SH-SY5Y (cell line): ENCODE measurements around the gene FAM3B.

Source experiments
- GATA2 ChIP-seq: IDR thresholded peaks from 2 replicates; pipeline ENCODE4 v1.6.1; 2011; ENCODE audit warnings: mild to moderate bottlenecking, low read depth, low read length
- GATA3 ChIP-seq: IDR thresholded peaks from 2 replicates; pipeline ENCODE4 v1.6.1; 2011; ENCODE audit warnings: low read depth, mild to moderate bottlenecking, low read length, moderate library complexity

The FAM3B gene

DNA sequence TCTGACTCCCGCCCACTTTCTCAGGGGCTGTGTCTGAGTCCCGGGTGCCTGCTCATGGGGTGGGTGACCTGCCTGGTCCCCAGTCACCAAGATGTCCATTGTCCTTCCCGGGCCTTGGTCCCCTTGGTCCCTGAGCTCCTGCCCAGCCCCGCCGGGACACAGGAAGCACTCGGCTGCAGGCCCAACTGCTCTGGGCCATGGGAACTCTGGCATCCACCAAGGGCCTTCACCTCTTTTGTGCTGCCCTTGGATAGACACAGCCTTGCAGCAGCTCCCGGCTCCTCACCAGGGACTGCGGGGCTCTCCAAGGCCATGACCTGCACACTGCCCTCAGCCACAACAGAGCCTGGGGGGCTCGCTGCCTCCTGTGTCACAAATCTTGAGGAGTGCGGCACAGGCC, 87.4 kb downstream of the FAM3B start:
- TF ChIP-seq GATA2 (no peak), GATA3 (no peak)

GRCh38 chr21:41405321-41405720, 88.7 kb downstream of the FAM3B start:
- no peak for TF ChIP-seq GATA2
- no peak for TF ChIP-seq GATA3

- no peak for TF ChIP-seq GATA3
- TF ChIP-seq GATA2 = no peak
These were observed 89.7 kb downstream of the FAM3B start for GRCh38 chr21:41406340-41406739.
